ENCODE results near the gene KY.

Gene KY

DNA sequence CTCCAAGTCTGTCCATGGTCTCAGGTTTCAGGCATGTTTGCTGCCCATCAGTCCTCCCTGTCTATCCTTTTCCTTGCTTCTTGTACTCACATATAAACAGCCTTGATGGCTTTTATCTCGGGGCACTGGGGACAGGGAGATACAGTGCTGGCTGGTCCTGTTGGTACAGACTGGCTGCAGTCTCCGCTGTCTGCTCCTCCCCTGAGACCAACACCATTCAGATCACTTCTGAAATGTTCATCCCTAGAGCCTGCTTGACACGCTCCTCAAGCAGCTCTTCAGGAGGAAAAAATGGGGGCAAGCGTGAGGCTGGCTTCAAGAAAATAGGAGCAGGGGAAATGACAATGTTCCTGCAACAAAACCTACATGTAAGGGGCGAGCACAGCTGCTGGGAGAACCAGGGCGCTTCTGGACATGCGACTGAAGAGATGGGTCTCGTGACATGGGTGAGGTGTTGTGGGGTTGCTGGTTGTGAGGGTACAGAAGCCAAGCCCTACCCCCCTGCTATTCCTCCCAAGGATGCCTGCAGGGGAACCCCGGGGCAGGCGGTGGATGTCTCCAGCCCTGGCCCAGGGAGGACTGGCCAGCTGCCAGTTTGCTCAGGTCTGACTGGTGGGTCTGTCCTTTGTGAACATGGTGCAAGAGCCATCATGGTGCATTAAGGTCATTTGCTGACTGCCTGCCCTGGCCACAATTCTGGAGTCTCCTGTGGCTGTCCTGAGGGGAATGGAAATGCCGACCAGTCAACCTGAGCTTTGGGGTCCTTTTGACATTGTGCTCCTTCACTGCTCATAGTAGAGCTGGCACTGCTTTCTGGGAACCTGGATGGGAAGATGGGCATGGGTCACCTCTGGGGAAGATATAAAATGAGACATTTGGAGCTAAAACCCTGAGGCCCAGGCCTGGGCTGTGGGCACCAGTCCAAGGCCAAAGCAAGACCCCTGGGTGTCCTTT is 40.1 kb downstream of the KY start:
- H3K9ac ChIP-seq (ENCODE audit: low read depth, low read length) = no peak overlapping the region
- no peaks in the 10 kb centered on the region for H3K9me3 ChIP-seq (ENCODE audit: control insufficient read depth, insufficient read depth, low read length)
- H3K4me1 ChIP-seq (ENCODE audit: insufficient read depth, low read length) = no peaks in the 10 kb centered on the region
- no peaks in the 10 kb centered on the region for H3K36me3 ChIP-seq (ENCODE audit: insufficient read depth, low read length)

DNA sequence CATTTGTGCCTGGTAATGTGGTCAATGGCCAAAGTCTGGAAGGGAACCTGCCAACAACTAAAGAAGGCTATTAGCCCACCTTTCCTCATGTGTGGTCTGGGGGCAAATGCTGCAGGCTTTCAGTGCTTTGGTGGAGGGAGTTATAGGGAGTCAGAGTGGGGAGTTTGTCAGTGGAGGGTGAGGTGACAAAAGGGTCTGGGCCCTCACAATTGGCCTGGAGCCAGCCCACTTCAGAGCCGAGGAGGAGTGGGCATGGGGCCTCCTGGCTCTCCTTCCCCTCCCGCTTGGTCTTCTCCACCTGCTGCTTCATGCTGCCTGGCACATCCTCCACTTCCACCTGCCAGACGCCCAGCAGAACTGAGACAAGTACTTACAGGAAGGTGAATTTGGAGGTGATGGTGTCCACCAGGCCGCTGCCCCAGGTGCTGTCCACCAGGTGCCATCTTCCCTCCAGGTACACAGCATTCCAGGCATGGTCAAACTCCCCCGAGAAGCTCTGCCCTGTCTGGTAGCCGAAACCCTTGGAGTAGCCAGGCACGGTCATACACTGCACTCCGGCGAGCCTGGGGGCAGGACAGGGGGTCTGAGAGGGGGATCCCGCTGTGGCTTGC is 40.9 kb downstream of the KY start:
- no peaks in the 10 kb centered on the region for H3K9me3 ChIP-seq (ENCODE audit: control insufficient read depth, insufficient read depth, low read length)
- H3K4me1 ChIP-seq (ENCODE audit: insufficient read depth, low read length) = no peaks in the 10 kb centered on the region
- H3K36me3 ChIP-seq (ENCODE audit: insufficient read depth, low read length) = no peaks in the 10 kb centered on the region
- H3K9ac ChIP-seq (ENCODE audit: low read depth, low read length) = no peak overlapping the region

DNA sequence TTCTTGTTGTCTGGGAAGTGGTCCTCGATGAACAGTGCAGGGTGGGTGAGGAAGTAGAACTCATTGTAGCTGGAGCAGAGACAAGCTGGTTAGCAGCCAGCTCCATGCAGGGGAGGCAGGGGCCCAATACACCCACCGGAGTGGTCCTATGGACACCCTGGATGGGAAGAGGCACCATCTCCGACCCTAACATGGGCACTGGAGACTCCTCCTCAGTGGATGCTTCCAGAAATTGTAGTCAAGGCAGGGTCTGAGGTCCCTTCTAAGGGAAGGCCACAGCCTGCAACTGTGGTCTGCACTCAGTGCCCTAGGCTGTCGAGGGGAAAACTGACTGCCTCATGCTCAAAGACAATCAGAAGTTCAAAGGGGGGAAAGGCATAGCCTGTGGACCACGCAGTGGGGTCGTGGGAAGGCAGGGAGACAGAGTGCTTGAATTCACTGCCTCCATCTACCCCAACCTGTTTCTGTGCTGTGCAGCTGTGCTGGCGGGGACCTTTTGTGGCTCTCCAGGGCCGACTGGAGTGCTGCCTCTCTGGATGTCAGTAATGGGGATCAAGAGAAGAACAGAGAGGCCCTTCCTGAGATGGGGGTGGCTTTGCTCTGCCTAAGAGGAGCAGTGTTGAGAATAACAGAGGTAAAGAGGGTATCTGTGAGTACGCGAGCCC is 41.9 kb downstream of the KY start:
- Histone ChIP-seq H3K9me3 (ENCODE audit: control insufficient read depth, insufficient read depth, low read length) (no peaks in the 10 kb centered on the region), H3K9ac (ENCODE audit: low read depth, low read length) (no peak overlapping the region), H3K4me1 (ENCODE audit: insufficient read depth, low read length) (no peaks in the 10 kb centered on the region), H3K36me3 (ENCODE audit: insufficient read depth, low read length) (no peaks in the 10 kb centered on the region)

DNA sequence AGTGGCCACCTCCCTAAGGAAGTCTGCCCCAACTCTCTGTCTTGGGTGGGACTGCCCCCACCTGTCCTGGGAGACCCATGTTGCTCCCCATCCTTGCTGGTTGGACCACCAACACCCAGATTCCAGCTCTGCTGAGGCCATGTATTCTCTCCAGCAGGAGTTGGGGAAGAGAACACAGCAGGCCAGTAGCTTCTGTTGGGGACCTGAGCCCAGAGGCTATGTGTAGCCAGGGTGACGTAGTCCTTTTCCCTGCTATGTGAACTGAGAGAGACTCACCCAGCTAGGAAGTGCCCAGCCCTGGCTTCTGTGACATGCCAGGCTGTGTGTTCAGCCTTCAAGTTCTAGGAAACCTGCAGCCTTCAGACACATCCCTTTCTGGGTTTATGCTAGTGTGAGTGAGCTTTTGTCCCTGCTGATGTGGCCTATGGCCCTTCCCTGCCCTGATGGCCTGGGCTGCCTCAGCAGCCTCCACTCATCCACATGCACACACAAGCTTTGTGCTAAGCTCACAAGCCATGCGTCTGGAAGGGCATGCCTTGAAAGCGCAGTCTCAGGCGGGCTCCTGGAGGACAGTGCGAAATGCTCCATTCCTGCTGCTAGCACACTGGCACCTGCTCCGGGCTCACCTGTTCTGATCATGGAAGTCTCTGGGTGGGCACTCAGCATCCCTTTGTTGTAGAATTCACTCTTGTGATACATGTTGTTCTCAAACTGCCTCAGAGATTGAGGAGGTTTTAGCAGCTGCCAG is 42.6 kb downstream of the KY start:
- H3K4me1 ChIP-seq (ENCODE audit: insufficient read depth, low read length) = no peaks in the 10 kb centered on the region
- no peaks in the 10 kb centered on the region for H3K36me3 ChIP-seq (ENCODE audit: insufficient read depth, low read length)
- no peaks in the 10 kb centered on the region for H3K9me3 ChIP-seq (ENCODE audit: control insufficient read depth, insufficient read depth, low read length)
- H3K9ac ChIP-seq (ENCODE audit: low read depth, low read length) = no peak overlapping the region

DNA sequence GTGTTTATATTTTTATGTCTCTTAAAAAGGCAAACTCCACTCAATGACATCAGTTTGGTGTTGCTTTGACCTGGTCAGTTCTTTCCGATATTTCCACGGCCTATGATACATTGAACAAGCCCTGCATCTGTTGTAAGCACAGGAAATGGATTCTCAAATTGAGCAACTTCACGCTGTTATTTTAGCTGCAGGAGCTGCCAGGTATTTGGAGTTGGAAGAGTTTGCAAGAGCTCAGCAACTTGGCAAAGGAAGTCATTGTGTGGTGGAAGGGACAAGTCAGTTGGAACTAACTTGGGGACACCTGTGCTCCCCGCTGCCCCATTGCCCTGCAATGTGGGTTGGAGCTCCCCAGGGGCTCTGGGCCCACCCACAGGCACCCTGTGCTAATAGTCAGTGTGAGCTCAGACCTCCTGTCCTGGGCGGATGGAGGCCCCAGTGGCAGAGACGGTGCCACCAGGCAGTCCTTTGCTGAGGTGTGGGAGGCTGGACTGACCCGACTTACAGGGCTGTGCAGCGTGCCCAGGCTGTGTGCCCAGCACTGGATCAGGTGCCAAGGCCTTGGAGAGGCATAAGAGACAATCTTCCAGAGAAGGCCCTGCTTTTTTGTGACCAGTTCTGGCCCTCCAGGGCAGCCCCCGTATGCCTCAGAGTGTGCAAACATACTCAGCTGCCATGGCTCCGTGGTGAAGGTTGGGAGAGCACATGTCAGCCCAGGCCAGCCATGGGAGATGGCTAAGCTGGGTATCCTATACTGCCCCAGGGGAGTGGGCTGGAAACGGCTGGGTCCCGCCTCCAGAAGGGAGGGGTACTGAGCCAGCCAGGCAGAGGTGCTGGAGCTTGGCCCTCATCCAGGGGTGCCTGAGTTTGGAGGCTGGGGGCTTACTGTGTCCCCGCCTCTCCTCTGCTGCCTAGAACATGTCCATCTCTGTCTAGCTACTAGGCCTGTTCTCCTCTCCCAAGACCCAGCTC is 43.5 kb downstream of the KY start:
- Histone ChIP-seq H3K36me3 (ENCODE audit: insufficient read depth, low read length) (no peaks in the 10 kb centered on the region), H3K4me1 (ENCODE audit: insufficient read depth, low read length) (no peaks in the 10 kb centered on the region), H3K9me3 (ENCODE audit: control insufficient read depth, insufficient read depth, low read length) (no peaks in the 10 kb centered on the region), H3K9ac (ENCODE audit: low read depth, low read length) (no peak overlapping the region)

DNA sequence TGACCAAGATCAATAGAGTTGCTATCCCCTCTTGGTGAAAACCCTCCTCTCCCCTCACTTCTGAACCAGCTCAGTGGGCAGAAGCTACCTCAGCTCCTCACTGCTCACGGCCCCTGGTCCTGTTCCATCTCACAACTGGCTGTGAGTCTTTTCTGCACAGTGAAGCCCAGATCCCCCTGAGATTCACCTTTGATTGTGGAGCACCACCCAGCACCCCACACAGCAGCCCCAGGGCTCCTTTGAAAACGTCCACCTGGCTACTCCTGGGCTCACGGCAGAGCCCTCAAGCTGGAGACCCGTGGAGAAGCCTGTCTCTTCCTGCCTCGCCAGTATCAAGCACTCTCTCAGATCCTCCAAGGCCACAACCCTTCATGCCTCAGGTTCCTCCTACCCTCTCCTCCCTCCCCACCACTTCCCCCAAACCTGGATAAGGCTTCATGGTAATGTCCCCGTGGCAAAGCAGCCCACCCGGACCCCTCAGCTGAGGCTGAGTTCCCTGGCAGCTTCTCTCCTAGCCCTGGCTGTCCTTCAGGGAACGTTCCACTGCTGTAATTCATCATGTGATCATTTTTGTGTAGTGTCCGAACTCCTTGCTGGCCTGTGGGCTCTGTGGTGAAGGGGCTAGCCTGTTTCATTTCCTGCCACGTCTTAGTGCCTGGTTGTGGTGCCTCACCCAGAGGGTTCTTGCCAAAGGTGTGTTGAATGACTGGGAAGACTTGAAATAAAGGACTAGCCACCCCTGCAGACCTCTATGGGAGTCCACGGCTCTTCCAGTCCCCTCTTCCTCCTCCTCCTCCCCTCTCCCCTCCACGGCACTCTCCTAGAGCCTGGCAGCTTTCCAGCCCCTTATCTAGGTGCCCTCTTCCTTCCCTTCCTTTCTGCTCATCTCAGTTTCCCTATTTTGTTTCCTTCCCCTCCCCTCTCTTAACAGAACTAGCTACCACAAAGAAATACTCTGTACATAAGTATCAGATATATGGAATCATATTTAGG is 44.5 kb downstream of the KY start:
- Histone ChIP-seq H3K9ac (ENCODE audit: low read depth, low read length) (no peak overlapping the region), H3K36me3 (ENCODE audit: insufficient read depth, low read length) (no peaks in the 10 kb centered on the region), H3K9me3 (ENCODE audit: control insufficient read depth, insufficient read depth, low read length) (no peaks in the 10 kb centered on the region), H3K4me1 (ENCODE audit: insufficient read depth, low read length) (no peaks in the 10 kb centered on the region)

DNA sequence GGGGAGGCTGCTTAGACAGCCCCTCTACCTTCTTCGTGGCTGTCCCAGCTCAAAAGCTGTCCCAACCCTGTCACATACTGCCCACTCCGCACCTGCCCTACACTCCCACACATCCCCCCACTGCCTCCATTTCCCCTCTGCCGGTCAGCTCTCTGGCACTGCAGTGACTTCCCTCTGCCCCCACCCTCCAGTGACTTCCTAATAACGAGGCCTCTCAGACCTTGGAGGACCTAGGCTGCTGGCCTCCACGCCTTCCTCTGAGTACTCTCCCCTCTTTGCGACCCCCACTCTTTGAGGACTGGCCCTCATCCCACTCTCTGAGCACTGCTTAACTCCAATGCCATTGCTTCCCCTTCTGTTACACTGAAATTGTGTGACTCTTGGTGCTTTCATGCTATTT is 45.3 kb downstream of the KY start:
- Histone ChIP-seq H3K9me3 (ENCODE audit: control insufficient read depth, insufficient read depth, low read length) (no peaks in the 10 kb centered on the region), H3K4me1 (ENCODE audit: insufficient read depth, low read length) (no peaks in the 10 kb centered on the region), H3K36me3 (ENCODE audit: insufficient read depth, low read length) (no peaks in the 10 kb centered on the region), H3K9ac (ENCODE audit: low read depth, low read length) (no peak overlapping the region)

DNA sequence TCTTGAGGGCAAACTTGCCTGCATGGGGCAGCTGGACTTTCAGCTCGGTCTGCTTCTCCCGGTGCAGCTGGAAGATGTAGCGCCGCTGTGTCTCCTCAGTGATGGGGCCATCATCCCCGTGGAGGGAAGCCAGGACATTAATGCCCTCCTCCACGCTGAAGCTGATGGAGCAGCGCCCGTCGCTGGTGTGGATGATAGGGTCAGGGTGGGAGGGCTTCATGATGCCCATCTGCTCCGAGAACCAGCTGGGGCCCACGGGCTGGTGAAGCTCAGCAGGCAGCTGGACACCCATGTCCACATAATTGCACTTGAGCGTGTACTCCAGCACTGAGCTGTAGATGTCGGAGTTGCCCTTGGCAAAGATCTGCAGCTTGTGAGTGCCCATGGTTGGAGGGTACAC is 46.9 kb downstream of the KY start:
- Histone ChIP-seq H3K9ac (ENCODE audit: low read depth, low read length) (no peak overlapping the region), H3K9me3 (ENCODE audit: control insufficient read depth, insufficient read depth, low read length) (no peaks in the 10 kb centered on the region), H3K4me1 (ENCODE audit: insufficient read depth, low read length) (no peaks in the 10 kb centered on the region), H3K36me3 (ENCODE audit: insufficient read depth, low read length) (no peaks in the 10 kb centered on the region)

DNA sequence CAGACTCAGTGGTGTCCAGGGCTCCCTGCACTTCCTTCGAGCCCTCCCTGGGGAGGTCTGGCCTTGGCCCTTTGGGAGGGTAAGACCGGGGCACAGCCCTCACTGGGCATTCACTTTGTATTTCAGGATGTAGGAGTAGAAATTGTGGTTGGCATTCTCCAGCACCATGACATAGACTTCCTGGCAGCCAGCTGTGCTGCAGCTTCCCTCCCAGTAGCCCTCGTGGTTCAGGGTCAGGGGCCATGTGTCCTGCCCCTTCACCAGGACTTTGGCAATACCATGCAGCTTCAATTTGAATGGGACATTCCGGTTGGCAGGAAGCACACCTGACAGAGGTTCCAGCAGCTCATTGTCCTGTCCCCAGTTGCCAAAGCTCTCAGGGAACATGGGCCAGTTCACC is 47.3 kb downstream of the KY start:
- Histone ChIP-seq H3K36me3 (ENCODE audit: insufficient read depth, low read length) (no peaks in the 10 kb centered on the region), H3K4me1 (ENCODE audit: insufficient read depth, low read length) (no peaks in the 10 kb centered on the region), H3K9ac (ENCODE audit: low read depth, low read length) (no peak overlapping the region), H3K9me3 (ENCODE audit: control insufficient read depth, insufficient read depth, low read length) (no peaks in the 10 kb centered on the region)

DNA sequence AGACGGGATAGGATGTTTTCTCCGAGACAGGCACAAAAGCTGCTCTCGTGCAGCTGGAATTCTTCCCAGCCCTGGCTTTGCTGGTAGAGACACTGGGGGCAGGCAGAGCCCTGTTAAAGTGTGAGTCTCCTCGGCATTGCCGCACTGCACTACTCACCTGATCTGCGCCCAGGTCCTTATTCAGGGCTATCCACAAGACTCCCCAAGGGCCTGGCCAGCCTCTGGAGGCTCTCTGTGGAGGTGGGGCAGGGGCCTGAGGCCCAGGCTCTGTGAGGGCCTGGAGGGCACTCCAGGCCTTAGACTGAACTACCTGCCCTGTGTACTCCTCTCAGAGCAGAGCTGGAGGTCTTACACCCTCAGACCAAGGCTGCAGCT is 48.4 kb downstream of the KY start:
- H3K4me1 ChIP-seq (ENCODE audit: insufficient read depth, low read length) = no peaks in the 10 kb centered on the region
- H3K9ac ChIP-seq (ENCODE audit: low read depth, low read length) = no peak overlapping the region
- no peaks in the 10 kb centered on the region for H3K36me3 ChIP-seq (ENCODE audit: insufficient read depth, low read length)
- H3K9me3 ChIP-seq (ENCODE audit: control insufficient read depth, insufficient read depth, low read length) = no peaks in the 10 kb centered on the region

DNA sequence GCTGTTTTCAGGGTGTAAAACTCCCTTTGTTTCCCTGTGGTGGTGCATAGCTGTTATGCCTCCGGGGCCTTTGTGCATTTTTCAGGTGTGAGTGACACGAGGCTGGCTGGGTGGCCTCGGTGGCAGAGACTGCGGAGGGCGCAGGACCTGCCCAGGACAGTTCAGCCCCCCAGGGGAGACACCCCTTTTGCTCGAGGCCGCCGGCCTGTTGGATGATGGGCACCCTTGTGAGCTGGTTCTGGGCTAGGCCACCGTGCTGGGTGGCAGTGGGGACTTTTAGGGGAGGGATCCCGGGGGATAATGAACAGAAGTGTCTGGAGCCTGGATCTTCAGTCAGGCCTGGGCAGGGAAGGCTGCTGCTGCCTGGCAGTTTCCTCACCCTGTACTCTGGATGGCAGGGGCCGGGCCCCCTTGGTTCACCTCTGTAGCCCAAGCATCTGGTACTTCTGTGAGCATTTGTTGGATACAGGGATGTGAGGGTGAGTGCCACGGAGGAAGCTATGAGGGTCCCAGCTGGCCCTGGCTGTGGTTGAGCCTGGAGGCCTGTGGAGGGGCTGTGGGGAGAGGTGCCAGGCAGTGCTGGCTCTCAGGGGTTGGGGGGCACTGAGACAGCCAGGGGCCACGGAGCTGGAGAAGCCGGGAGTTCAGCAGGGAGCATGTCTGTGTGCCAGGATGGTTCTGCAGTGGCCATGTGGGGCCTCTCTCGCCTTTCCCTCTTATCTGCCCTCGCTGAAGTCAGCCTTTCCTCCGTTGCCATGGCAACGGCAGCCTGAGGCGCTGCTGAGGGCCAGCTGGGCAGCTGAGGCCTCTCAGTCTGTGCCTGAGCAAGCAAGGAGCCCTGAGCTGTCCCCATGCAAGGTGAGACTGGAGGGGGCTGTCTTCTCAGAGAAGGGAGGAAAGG is 49.0 kb downstream of the KY start:
- Histone ChIP-seq H3K4me1 (ENCODE audit: insufficient read depth, low read length) (no peaks in the 10 kb centered on the region), H3K9ac (ENCODE audit: low read depth, low read length) (no peak overlapping the region), H3K9me3 (ENCODE audit: control insufficient read depth, insufficient read depth, low read length) (no peaks in the 10 kb centered on the region), H3K36me3 (ENCODE audit: insufficient read depth, low read length) (no peaks in the 10 kb centered on the region)

Measured in ES-I3 (cell line).